Occipital lobe (tissue), 2 donors: ENCODE data around the gene COQ8A. TPM values are rescaled to one million over a fixed set of nuclear protein-coding genes. Genes with fewer than 3 reads are reported as not detected.
"Not testable (repeated sequence)": the region's sequence is repeated elsewhere in the genome, so short reads cannot be mapped to it uniquely, and the experiment has no call there.

Source experiments
- DNase-seq: peaks from one replicate; lab custom pipeline; 2025; lab: John Stamatoyannopoulos, UW
- total RNA-seq: library from RNA; depleted of rRNA; stranded (reverse); fragments of >200 nt; gene quantifications from one replicate; pipeline ENCODE4 v1.2.3, GENCODE V29; 2014

The COQ8A gene
- total RNA-seq, 1 donor from 2014 or later = 18.2 TPM

DNA sequence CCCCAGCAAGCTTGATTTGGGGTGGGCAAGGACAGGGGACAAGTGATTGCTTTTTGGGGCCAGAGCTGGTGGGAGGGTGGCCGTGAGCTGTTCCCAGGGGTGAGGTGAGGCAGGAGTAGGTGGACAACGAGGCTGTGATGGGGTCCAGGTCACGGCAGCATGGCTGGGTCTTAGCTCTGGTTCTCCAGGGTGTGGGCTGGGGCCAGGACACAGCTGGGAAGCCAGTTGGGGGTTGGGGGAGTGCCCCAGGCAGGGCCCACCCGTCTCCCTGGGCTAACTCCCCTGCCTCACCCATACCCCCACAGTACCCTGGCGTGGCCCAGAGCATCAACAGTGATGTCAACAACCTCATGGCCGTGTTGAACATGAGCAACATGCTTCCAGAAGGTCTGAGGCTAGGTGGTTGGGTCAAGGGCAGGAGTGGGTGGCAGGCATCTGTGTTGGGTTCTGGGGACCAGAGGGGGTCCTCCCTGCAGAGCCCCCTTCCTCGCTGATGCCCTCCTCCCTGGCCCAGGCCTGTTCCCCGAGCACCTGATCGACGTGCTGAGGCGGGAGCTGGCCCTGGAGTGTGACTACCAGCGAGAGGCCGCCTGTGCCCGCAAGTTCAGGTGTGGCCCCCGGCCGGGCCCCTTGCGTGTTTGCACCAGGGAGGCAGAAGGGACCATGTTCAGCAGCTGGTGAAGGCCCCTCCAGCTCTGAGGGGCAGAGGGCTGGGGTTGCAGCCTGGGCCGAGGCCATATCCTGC lies 43.3 kb downstream of the COQ8A start:
- DNase-seq = no peak

DNA sequence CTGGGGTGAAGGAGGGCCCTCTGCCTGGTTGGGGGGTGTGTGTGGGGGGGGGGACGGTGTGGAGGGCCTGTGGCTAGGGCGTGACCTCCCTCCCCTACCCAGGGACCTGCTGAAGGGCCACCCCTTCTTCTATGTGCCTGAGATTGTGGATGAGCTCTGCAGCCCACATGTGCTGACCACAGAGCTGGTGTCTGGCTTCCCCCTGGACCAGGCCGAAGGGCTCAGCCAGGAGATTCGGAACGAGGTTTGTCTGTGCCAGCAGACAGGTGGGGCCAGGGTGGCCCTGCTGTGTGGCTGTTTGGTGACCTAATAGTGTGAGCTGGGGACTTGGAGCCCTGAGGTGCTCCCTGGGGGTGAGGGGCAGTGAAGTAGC lies 43.9 kb downstream of the COQ8A start:
- no peak for DNase-seq

DNA sequence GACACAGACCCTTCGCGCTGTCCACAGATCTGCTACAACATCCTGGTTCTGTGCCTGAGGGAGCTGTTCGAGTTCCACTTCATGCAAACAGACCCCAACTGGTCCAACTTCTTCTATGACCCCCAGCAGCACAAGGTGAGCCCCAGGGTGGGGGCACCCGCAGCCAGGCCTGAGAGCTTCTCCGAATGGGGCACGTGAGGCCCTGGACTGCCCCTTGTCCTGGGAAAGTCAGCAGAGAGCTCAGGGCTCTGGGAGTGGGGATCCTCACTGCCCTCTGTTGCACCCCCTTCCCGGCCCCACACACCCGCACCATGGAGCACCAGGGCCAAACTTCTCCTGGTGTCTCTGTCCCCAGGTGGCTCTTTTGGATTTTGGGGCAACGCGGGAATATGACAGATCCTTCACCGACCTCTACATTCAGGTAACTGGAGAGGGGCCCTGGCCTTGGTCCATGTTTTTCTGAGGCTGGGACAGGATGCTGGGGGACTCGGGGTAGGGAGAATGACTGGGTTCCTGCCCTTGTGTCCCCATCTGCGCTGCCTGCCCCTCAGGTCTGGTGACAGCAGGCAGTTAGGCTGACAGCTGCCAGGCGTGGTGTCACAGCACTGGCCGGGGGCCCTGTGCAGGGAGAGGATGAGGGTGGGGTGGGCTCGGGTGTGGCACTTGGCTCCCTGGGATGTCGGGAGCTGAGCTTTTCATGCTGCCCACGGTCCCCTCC lies 44.6 kb downstream of the COQ8A start:
- no peak for DNase-seq

DNA sequence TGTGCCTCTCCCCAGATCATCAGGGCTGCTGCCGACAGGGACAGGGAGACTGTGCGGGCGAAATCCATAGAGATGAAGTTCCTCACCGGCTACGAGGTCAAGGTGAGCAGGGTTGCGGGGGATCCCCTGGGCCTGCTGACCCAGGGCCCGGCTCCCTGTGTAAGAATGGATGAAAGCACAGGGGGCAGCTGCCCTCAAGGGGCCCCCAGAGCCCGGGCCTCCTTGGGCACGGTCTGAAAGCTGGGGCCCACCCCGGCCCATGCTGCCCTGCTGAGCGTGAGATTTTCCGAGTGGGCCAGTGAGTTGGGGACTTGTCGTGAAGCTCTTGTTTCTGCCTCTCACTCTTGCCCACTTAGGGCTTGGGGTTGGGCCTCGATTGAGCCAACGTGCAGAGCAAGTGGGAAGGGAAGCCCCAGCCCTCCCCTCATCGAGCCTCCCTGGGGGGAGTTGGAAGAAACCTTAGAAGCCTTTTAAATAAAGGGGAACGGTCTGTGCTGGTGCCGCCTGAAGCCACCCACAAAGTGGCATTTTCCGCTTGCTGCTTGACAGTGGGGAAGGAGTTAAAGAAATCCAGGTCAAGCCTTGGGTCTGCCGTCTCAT lies 45.2 kb downstream of the COQ8A start:
- DNase-seq = no peak

GRCh38 chr1:226985839-226986463 lies 45.9 kb downstream of the COQ8A start:
- no peak for DNase-seq

- no peak for DNase-seq
Measured at GRCh38 chr1:226986496-226987178, 46.5 kb downstream of the COQ8A start.

- no peak for DNase-seq
Measured at GRCh38 chr1:226987179-226987536, 47.1 kb downstream of the COQ8A start.

DNA sequence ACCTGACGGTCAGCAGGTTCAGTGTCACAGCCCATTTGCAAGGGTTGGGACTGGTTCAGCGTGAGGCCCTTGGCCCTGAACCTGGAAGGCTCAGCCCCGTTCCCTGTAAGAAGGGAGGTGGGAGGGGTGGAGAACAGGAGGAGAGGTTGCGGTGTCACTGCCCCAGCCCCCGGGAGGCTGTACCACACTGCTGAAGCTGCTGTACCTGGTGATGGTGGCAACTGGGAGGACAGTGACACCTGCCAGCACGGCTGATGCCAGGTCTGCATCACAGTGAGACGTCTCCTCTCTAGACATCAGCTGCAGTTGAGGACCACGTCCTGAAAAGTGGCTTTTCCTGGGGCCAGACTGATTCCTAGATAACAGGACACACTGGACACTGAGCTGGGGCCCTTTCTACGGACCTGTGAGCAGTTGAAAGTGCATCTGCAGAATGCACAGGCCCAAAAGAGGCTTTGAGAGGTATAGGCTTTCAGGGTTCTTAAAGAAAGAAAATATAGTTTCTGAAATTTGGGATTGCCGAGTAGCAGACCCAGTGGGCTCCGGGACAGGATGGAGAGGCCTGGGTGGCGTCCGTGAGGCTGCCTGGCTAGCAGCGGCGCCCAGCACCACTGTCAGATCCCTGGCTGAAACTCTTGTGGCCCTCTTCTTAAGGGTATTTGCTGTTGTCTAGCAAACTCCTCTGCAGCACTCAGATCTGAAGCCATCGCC lies 47.7 kb downstream of the COQ8A start:
- no peak for DNase-seq

DNA sequence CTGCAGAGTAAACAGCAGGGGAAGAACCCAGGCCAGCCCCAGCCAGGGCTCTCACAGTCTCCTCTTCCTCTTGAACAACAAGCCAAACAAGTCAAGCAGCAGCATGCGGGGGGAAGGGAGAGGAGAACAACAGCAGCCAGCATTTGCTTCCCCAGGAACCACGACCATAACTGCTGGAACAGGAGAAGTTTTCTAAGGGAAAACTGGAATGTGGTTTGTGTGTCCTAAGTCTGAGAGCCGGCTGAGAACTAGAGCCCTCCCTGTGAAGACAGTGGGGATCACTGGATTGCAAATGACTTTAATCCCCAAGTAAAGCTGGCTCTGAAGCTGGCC lies 48.2 kb downstream of the COQ8A start:
- DNase-seq = no peak

GRCh38 chr1:226989085-226989920 lies 49.2 kb downstream of the COQ8A start:
- no peak for DNase-seq

DNA sequence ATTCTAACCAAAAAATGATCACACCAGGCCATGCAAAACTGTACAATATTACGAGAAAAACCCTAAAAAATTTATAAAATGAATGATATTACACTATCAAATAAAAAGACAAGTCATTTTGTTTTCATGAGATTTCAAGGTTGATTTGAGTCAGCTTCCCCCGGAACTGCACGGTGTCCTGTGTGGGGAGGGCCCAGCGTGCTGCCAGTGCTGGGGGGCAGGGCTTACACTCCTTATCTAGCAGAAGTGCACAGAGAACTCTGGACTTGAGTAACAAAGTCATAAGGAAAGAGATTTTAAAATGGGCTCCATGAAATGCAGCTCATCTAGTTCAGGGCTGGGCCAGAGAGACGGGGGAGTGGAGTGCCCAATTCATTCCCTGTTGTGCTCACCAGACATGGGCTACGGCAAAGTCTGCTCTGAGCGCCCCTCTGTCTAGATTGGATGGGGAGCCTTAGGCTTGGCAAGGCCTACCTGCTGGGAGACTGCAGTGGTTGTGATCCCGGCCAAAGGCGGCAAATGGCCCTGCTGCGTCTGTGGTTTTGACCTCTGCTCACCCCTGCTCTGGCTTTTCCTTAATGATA lies 50.1 kb downstream of the COQ8A start:
- no peak for DNase-seq

DNA sequence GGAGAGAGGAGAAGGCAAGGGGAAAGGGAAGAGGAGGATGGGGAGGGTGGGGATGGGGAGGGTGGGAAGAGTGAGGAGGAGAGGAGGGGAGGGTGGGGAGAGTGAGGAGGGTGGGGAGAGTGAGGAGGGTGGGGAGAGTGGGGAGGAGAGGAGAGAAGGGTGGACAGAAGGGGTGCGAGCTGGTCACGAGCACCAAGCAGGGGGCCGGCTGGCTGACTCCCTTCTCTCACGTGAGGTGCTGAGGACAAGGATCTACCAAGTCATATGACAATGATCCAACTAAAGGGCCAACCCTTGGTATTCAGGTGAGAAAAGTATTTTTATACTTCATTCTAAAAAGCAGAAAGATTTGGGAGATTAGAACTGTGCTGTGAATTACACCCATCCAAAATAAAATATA lies 51.8 kb downstream of the COQ8A start:
- no peak for DNase-seq

DNA sequence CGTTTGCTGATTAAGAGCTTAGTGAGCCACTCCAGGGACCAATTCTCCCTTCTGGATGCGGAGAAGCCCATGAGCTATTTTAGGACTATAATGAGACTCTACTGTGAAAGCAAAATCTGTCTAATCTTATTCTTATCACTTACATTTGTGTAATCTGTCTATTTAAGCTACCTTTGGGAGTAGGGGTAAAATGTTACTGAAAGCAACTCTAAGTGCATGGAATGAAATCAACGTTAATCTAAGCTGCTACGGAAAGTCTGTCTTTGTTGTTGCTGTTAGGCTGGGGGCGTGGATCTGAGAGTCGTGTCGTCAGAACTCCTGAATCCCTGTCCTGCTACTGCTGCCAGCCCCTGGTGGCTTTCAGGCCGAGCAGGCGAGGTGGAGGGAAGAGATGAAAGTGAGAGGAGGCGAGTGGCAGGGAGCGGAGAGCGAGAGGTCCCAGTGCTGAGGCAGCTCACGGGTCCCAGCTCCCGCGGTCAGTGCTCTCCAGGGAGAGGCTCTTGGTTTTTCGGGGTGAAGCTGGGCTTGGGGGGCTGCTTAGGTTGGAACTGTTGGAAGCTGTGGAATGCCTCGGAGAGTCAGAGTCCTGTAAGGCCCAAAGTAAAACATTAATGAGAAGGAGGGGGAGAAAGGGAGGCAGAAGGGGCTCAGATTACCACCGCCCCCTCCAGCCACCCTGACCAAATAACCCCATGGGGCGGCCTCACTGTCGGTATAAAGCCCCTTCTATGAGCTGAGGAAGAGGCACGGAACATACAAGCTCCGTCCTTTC lies 53.9 kb downstream of the COQ8A start:
- no peak for DNase-seq

GRCh38 chr1:226994586-226995364 lies 54.7 kb downstream of the COQ8A start:
- DNase-seq = no peak

DNA sequence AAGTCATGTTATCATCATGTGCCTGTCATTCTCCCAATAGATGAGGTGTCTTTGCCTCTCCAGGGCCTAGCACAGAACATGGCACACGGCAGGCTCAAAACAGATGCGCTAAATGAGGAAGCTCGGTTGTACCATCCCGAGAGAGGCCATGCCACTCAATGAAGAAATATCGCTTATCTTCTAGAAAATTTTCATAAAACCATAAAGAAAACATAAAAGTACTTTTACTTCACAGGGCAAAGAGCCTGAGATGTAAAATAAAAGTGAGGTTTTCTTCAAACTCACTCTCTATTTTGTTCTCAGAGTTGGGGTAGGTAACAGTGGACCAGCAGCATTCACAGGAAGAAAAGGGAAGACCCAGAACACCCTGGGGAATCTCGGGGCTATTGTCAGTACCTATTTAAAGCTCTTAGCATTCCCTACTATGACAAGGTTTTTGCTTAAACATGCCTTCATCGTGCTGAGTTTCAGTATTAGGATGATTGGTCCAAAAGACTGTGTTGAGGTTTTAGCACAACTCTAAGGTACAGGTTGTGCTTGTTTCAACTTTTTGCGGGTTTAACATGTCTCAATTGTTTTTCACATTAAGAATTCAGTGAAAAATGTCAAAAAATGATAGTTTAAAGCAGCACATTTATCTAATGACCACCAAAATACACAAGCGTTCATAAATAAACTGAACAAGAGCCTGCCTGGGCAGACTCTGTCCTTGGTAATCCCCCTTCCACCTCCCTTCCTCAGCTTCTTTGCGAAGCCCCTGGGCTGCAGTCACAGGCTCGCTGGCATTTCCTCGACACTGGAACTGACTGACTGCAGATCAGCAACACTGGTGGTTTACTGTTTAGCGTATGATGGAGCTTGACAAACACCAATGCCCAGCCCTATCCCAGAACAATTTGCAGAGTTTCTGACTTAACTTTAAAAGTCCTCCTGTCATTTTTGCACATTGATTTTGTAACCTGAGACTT lies 55.6 kb downstream of the COQ8A start:
- DNase-seq = no peak

GRCh38 chr1:226999579-226999978 lies 59.5 kb downstream of the COQ8A start:
- not testable (repeated sequence) for DNase-seq

DNA sequence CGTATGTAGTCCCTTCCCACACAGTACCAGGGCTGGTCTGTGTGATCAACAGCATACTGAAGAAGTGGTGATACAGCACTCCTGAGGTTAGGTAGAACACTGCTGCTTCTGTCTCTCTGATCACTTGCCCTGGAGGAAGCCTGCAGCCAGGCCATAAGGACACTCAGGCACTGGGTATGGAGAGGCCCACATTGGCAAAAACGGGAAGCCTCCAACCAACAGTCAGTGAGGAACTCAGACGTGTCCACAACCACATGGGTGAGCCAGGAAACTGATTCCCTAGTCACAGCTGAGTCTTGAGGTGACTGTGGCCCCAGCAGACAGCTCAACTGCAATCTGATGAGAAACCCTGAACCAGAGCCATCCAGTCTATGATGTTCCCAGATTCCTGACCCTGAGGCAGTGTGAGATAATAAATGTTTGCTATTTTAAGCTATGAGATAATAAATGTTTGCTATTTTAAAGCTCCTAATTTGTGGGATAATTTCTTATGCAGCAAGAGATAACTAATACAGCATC lies 62.5 kb downstream of the COQ8A start:
- DNase-seq = no peak
